B cell (primary cell): ENCODE measurements around the gene FCN2.

Experiments used
- CTCF ChIP-seq: fragments of 200-600 bp; IDR thresholded peaks from one replicate; pipeline ENCODE4 v1.8.0; 2022; ENCODE audit warnings: antibody characterized with exemption, mild to moderate bottlenecking
- EZH2 ChIP-seq: IDR thresholded peaks from 2 replicates; pipeline ENCODE4 v1.6.1; 2012; ENCODE audit warnings: borderline replicate concordance, low read depth, mild to moderate bottlenecking, moderate library complexity, low read length; ENCODE audit not compliant: insufficient read depth, poor library complexity, severe bottlenecking

GRCh38 chr9:134928436-134929192 is 48.0 kb downstream of the FCN2 start:
- TF ChIP-seq CTCF (no peak), EZH2 (no peak)
